HepG2 (cell line): ENCODE data around the gene MNAT1. TPM values are rescaled to one million over a fixed set of nuclear protein-coding genes. Genes with fewer than 3 reads are reported as not detected.

Experiments used
- ATAC-seq: fragments of 200-7000 bp; cut with Tn5 transposase; 3 replicates; pipeline ENCODE4 v1.9.1; 2020; ENCODE audit warnings: mild to moderate bottlenecking, moderate library complexity
- BruUV-seq: library from RNA; stranded (reverse); fragments of 400-500 nt; replicated peaks from 2 replicates; lab custom pipeline; 2021; lab: Mats Ljungman, UMichigan
- CTCF ChIA-PET: fragments of 300-600 bp; formaldehyde crosslinking; extraction: SDS; loops from one replicate; lab custom pipeline; 2021; ENCODE audit warnings: low total read pairs, inconsistent platforms, low intra/inter-chr PET ratio; lab: Yijun Ruan, JAX
- POLR2A ChIA-PET: fragments of 350-600 bp; sonication (Branson Sonifier 250); formaldehyde crosslinking; loops from one replicate; lab custom pipeline; 2020; ENCODE audit warnings: antibody characterized with exemption, inconsistent platforms; lab: Yijun Ruan, JAX
- DNase-seq: peaks from one replicate; pipeline ENCODE4 v3.0.0-alpha.2; 2015; ENCODE audit warnings: low spot score
- FAIRE-seq: peaks from 3 replicates; lab custom pipeline; 2011; peaks lifted over from hg19 to GRCh38; lab: Jason Lieb, UNC
- H2AFZ ChIP-seq: one replicate; pipeline ENCODE4 v1.6.1; 2011; ENCODE audit warnings: low read length, inconsistent platforms
- H3K27ac ChIP-seq: fragments of 300-600 bp; 3 replicates; pipeline ENCODE4 v1.8.0; 2011; ENCODE audit warnings: mixed run types, mild to moderate bottlenecking, mixed read lengths, low read length, inconsistent platforms; ENCODE audit not compliant: insufficient read depth; ENCODE audit errors: extremely low read length
- H3K27me3 ChIP-seq, 2 experiments: fragments of 200-600 bp in 1 of 2; 2 replicates in 1 of 2; 3 replicates in 1 of 2; pipeline versions ENCODE4 v1.6.0 to v1.8.0; 2011; ENCODE audit warnings: low read length in 2 of 2, mild to moderate bottlenecking in 2 of 2, moderate library complexity in 2 of 2, inconsistent platforms in 1 of 2; ENCODE audit not compliant: insufficient read depth in 2 of 2, control insufficient read depth in 1 of 2
- H3K36me3 ChIP-seq, 2 experiments: fragments of 200-600 bp in 1 of 2; replicated peaks in 1 of 2; 2 replicates in 1 of 2; 3 replicates in 1 of 2; pipeline versions ENCODE4 v1.5.1 to v1.8.0; 2011; ENCODE audit warnings: low read length in 2 of 2, inconsistent platforms in 1 of 2; ENCODE audit not compliant: insufficient read depth in 2 of 2, control insufficient read depth in 1 of 2
- H3K4me1 ChIP-seq: 2 replicates; pipeline ENCODE4 v1.5.1; 2012; ENCODE audit warnings: low read length, inconsistent platforms; ENCODE audit not compliant: insufficient read depth
- H3K4me2 ChIP-seq: 2 replicates; pipeline ENCODE4 v1.6.0; 2011; ENCODE audit warnings: low read depth, low read length, inconsistent platforms
- H3K4me3 ChIP-seq, 3 experiments: fragments of 200-600 bp in 1 of 3; sonication (generic), shearing (Covaris generic) in 1 of 3; replicated peaks in 1 of 3; 2 replicates each; pipeline ENCODE4 v1.5.1; 2011 to 2016; ENCODE audit warnings: low read length in 3 of 3, inconsistent platforms in 2 of 3, low read depth in 2 of 3, mild to moderate bottlenecking in 2 of 3, control low read depth in 1 of 3, mixed read lengths in 1 of 3; ENCODE audit not compliant: insufficient read depth in 1 of 3
- H3K79me2 ChIP-seq: one replicate; pipeline ENCODE4 v1.6.1; 2011; ENCODE audit warnings: low read length, inconsistent platforms; ENCODE audit not compliant: insufficient read depth
- H3K9ac ChIP-seq: 2 replicates; pipeline ENCODE4 v1.6.0; 2011; ENCODE audit warnings: mild to moderate bottlenecking, low read depth, low read length, inconsistent platforms; ENCODE audit not compliant: insufficient read depth
- H3K9me3 ChIP-seq: 2 replicates; pipeline ENCODE4 v1.5.1; 2012; ENCODE audit warnings: mild to moderate bottlenecking, low read length
- H4K20me1 ChIP-seq: 2 replicates; pipeline ENCODE4 v1.6.0; 2011; ENCODE audit warnings: inconsistent platforms, mild to moderate bottlenecking, low read length, moderate library complexity; ENCODE audit not compliant: insufficient read depth
- CEBPZ ChIP-seq: IDR thresholded peaks from 2 replicates; pipeline ENCODE4 v1.6.1; 2012; ENCODE audit warnings: low read length, improper control_type of control experiment
- THAP11 ChIP-seq: IDR thresholded peaks from 2 replicates; pipeline ENCODE4 v1.6.1; 2016; ENCODE audit warnings: missing biosample characterization, missing genetic modification reagents
- ZBTB38 ChIP-seq: sonication (generic); formaldehyde crosslinking; IDR thresholded peaks from 2 replicates; pipeline ENCODE4 v1.5.1; 2020; ENCODE audit warnings: mild to moderate bottlenecking, missing genetic modification reagents
- ZFAT ChIP-seq: sonication (generic); formaldehyde crosslinking; conservative IDR thresholded peaks from 2 replicates; pipeline ENCODE4 v1.8.1; 2023; ENCODE audit warnings: missing genetic modification reagents, inconsistent platforms
- ZFP41 ChIP-seq: sonication (generic); formaldehyde crosslinking; IDR thresholded peaks from 2 replicates; pipeline ENCODE4 v1.4.0; 2020; ENCODE audit warnings: mild to moderate bottlenecking, missing genetic modification reagents, borderline replicate concordance
- ZNF576 ChIP-seq: sonication (generic); formaldehyde crosslinking; IDR thresholded peaks from 2 replicates; pipeline ENCODE4 v1.4.0; 2020; ENCODE audit warnings: mild to moderate bottlenecking, missing genetic modification reagents
- ZNF691 ChIP-seq: sonication (generic); formaldehyde crosslinking; IDR thresholded peaks from 2 replicates; pipeline ENCODE4 v1.4.0; 2020; ENCODE audit warnings: missing genetic modification reagents, low read depth, mild to moderate bottlenecking, borderline replicate concordance
- WGBS: methylation state at CpG from one replicate; pipeline ENCODE4 v1.1.6; 2017; ENCODE audit warnings: low lambda C conversion rate; 5-methylcytosine and 5-hydroxymethylcytosine counted together
- in situ Hi-C: cut with HindIII; loops from 2 replicates; pipeline ENCODE4 v1.10.0; 2017; ENCODE audit warnings: low pct_unique_long_range_greater_than_20kb; ENCODE audit not compliant: extremely low pct_ligation_motif_present
- intact Hi-C: fragments of 100-400 bp; cut with micrococcal nuclease; formaldehyde crosslinking; loops from one replicate; pipeline ENCODE4 v1.10.0; 2022; ENCODE audit not compliant: unreplicated experiment
- polyA plus RNA-seq, 8 experiments: library from polyadenylated mRNA; depleted of rRNA in 3 of 8; stranded (reverse) in 7 of 8; unstranded in 1 of 8; fragments of >200 nt; fragmentation: Illumina TruSeq in 4 of 8; extraction: Trizol in 4 of 8; gene quantifications; 2 replicates each; pipeline versions ENCODE4 v1.2.1 to v1.2.3, GENCODE V29; 2011 to 2016; ENCODE audit warnings: low read depth in 4 of 8, missing spikeins in 1 of 8, mixed read lengths in 1 of 8; ENCODE audit not compliant: insufficient read depth in 1 of 8
- total RNA-seq, 5 experiments: library from RNA; depleted of rRNA; stranded (reverse); fragments of >200 nt; fragmentation: Illumina TruSeq; extraction: Trizol; gene quantifications; 2 replicates each; pipeline ENCODE4 v1.2.3, GENCODE V29; 2016; ENCODE audit warnings: low read depth in 1 of 5
- TF ChIP-seq, protein P1 (sequence below): sonication (generic); formaldehyde crosslinking; IDR thresholded peaks from 2 replicates; pipeline ENCODE4 v1.4.0; 2020; ENCODE audit warnings: mild to moderate bottlenecking, missing genetic modification reagents

Gene MNAT1
- total and polyA plus RNA-seq, 2 of the 13 experiments (the other 11 are each of a cell fraction or from before 2014, with no cell fraction given): 49.2 to 94.8 TPM

GRCh38 chr14:60971271-60971670, 236.7 kb downstream of the MNAT1 start:
- no peaks in the 10 kb centered on the region for H3K4me1 ChIP-seq
- no peak overlapping the region for H3K4me2 ChIP-seq
- in situ Hi-C loops (no loop called here), intact Hi-C loops (no loop called here)
- H4K20me1 ChIP-seq: no peaks in the 10 kb centered on the region
- CTCF ChIA-PET: no interaction called here
- H3K79me2 ChIP-seq: no peaks in the 10 kb centered on the region
- H3K9me3 ChIP-seq: no peaks in the 10 kb centered on the region
- peaks cover 1 to 10% of the 10 kb centered on the region in 2 experiments; a peak in 4 of 5 replicates for H3K36me3 ChIP-seq
- FAIRE-seq (no peak), DNase-seq (no peak), ATAC-seq (no peak)
- POLR2A ChIA-PET: no interaction called here
- H3K4me3 ChIP-seq: no peak overlapping the region
- 49% methylated on average over 2 of the region's 2 CpGs for WGBS
- no peaks in the 10 kb centered on the region for H3K27me3 ChIP-seq
- BruUV-seq: no TSS peak
- no peak overlapping the region for H3K27ac ChIP-seq
- TF ChIP-seq THAP11 (CRISPR knock-in tag) (no peak), ZFAT (CRISPR knock-in tag) (no peak), ZNF691 (CRISPR knock-in tag) (no peak), ZNF576 (CRISPR knock-in tag) (no peak), ZBTB38 (CRISPR knock-in tag) (no peak), ZFP41 (CRISPR knock-in tag) (no peak), CEBPZ (no peak)
- TF ChIP-seq, protein P1, sequence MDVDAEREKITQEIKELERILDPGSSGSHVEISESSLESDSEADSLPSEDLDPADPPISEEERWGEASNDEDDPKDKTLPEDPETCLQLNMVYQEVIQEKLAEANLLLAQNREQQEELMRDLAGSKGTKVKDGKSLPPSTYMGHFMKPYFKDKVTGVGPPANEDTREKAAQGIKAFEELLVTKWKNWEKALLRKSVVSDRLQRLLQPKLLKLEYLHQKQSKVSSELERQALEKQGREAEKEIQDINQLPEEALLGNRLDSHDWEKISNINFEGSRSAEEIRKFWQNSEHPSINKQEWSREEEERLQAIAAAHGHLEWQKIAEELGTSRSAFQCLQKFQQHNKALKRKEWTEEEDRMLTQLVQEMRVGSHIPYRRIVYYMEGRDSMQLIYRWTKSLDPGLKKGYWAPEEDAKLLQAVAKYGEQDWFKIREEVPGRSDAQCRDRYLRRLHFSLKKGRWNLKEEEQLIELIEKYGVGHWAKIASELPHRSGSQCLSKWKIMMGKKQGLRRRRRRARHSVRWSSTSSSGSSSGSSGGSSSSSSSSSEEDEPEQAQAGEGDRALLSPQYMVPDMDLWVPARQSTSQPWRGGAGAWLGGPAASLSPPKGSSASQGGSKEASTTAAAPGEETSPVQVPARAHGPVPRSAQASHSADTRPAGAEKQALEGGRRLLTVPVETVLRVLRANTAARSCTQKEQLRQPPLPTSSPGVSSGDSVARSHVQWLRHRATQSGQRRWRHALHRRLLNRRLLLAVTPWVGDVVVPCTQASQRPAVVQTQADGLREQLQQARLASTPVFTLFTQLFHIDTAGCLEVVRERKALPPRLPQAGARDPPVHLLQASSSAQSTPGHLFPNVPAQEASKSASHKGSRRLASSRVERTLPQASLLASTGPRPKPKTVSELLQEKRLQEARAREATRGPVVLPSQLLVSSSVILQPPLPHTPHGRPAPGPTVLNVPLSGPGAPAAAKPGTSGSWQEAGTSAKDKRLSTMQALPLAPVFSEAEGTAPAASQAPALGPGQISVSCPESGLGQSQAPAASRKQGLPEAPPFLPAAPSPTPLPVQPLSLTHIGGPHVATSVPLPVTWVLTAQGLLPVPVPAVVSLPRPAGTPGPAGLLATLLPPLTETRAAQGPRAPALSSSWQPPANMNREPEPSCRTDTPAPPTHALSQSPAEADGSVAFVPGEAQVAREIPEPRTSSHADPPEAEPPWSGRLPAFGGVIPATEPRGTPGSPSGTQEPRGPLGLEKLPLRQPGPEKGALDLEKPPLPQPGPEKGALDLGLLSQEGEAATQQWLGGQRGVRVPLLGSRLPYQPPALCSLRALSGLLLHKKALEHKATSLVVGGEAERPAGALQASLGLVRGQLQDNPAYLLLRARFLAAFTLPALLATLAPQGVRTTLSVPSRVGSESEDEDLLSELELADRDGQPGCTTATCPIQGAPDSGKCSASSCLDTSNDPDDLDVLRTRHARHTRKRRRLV: no peak
- H2AFZ ChIP-seq: no peak overlapping the region
- no peak overlapping the region for H3K9ac ChIP-seq
